ENCODE data around the gene PARL. TPM values are rescaled to one million over a fixed set of nuclear protein-coding genes. Genes with fewer than 3 reads are reported as not detected.
A peak's percentile ranks its signal among the peaks of the same experiment; 100 is the strongest.
"Not testable (repeated sequence)": the region's sequence is repeated elsewhere in the genome, so short reads cannot be mapped to it uniquely, and the experiment has no call there.

Gene PARL
- total RNA-seq, 1 donor from 2014 or later: 47.8 TPM

DNA sequence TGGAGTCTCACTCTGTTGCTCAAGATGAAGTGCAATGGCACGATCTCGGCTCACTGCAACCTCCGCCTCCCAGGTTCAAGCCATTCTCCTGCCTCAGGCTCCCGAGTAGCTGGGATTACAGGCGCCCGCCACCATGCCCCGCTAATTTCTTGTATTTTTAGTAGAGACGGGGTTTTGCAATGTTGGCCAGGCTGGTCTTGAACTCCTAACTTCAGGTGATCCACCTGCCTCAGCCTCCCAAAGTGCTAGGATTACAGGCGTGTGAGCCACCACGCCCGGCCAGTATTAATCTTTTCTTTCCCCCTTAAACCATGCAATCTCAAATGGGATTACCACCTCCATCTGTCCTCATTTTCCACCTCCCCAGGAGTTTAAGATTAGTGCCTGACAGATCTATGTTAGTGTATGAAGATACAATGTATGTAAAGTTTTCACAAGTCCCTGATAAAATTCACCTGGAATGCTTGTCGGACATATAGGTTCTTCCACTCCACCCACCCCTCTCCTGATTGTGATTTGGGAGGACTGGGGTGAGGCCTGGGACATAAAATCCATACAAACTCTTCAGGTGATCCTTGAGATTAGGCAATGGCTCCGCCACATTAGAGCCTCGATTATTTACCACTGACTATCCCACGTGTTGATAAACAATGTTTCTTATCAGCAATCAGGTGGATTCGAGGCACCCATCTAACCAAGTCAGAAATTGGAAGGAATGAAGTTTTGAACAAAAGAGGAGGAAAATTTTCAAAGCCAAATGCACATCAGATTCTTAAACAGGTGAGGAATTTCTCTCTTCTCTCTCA lies 1.2 kb downstream of the PARL start:
- peak overlapping the region; percentile 89 for H3K27ac Mint-ChIP-seq

DNA sequence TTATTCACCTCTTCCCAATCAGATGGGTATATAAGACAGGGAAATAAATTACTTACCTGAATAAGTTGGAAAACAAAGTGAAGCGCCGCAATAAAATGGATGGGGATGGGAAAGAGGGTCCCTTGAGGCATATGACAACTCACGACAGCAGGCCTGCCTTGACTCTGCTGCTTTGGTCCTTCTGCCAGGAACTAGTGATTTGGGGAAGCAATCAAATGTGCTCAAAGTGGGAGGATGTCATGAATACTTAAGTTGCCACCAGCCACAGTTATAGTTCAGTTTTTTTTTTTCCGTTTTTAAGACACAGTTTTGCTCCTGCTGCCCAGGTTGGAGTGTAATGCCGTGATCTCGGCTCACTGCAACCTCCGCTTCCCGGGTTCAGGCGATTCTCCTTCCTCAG lies 4.6 kb downstream of the PARL start:
- no peak for DNase-seq (ENCODE audit: low spot score in 2 of 2, unreplicated experiment in 2 of 2)
- no peak overlapping the region for H3K27ac Mint-ChIP-seq
- H3K4me1 Mint-ChIP-seq: peaks cover 23% of the 10 kb centered on the region
- no peaks in the 10 kb centered on the region for H3K27me3 Mint-ChIP-seq (ENCODE audit: low read depth)
- TF ChIP-seq CTCF (IDR thresholded peaks at IDR 0.05; ENCODE audit: unreplicated experiment): no peak
- H3K9me3 Mint-ChIP-seq: no peaks in the 10 kb centered on the region
- no peak overlapping the region for H3K4me3 Mint-ChIP-seq
- peaks cover 13% of the 10 kb centered on the region for H3K36me3 Mint-ChIP-seq

More for the DNA sequence above, 1.2 kb downstream of the PARL start:
- TF ChIP-seq CTCF (IDR thresholded peaks at IDR 0.05; ENCODE audit: unreplicated experiment): no peak
- Mint-ChIP-seq H3K4me3 (peak overlapping the region; percentile 93), H3K27me3 (ENCODE audit: low read depth) (peaks cover 11% of the 10 kb centered on the region), H3K4me1 (peaks cover 26% of the 10 kb centered on the region), H3K9me3 (no peaks in the 10 kb centered on the region), H3K36me3 (peaks cover 5% of the 10 kb centered on the region)
- no peak for DNase-seq (ENCODE audit: low spot score in 2 of 2, unreplicated experiment in 2 of 2)

DNA sequence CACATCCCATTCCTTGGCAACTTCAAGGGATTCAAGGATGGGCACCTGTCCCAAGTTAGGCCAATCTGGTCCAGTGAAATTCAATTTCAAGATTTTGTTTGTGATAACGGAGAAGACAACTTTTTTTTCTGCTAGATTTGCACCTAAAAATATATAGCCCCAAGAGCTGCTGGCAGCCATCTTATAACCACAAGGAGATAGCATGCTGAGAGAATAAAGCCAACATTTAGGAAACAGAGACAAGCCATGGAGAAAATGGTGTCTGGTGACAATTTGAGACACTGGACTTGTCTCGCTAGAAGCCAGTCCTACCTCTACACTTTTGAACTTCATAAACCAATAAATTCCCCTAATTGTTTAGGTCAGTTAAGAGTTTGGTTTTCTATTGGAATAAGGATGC lies 5.4 kb downstream of the PARL start:
- DNase-seq (ENCODE audit: low spot score in 2 of 2, unreplicated experiment in 2 of 2): no peak
- Mint-ChIP-seq H3K9me3 (no peaks in the 10 kb centered on the region), H3K27ac (no peak overlapping the region), H3K4me1 (peaks cover 19% of the 10 kb centered on the region), H3K36me3 (peaks cover 13% of the 10 kb centered on the region), H3K4me3 (no peak overlapping the region), H3K27me3 (ENCODE audit: low read depth) (no peaks in the 10 kb centered on the region)
- TF ChIP-seq CTCF (IDR thresholded peaks at IDR 0.05; ENCODE audit: unreplicated experiment): no peak

DNA sequence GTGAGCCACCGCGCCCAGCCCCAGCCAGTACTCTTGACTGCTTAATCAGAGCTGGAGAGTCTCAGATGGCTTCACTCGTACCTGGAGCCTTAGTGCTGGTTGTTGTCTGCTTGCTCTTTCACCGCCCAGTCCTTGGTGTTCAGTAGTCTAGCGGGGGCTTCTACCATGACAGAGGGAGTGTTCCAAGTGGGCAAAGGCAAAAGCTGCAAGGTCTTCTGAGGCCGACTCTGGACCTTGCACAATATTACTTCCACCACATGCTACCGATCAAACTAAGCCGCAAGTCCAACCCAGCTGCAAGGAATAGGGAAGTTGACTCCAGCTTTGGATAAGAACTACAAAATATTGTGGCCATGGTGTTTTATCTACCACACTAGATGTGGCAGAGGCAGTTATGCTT lies 6.6 kb downstream of the PARL start:
- Mint-ChIP-seq H3K4me1 (peaks cover 7% of the 10 kb centered on the region), H3K4me3 (no peak overlapping the region), H3K36me3 (peaks cover 13% of the 10 kb centered on the region), H3K27me3 (ENCODE audit: low read depth) (no peaks in the 10 kb centered on the region), H3K27ac (no peak overlapping the region), H3K9me3 (no peaks in the 10 kb centered on the region)
- no peak for DNase-seq (ENCODE audit: low spot score in 2 of 2, unreplicated experiment in 2 of 2)
- no peak for TF ChIP-seq CTCF (IDR thresholded peaks at IDR 0.05; ENCODE audit: unreplicated experiment)

DNA sequence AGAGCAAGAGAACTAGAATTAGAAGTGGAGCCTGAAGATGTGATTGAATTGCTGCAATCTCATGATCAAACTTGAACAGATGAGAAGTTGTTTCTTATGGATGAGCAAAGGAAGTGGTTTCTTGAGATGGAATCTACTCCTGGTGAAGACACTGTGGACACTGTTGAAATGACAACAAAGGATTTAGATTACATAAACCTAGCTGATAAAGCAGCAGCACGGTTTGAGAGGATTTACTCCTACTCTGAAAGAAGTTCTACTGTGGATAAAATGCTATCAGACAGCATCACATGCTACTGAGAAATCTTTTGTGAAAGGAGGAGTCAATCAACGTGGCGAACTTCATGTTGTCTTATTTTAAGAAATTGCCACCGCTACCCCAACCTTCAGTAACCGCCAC lies 7.5 kb downstream of the PARL start:
- H3K4me1 Mint-ChIP-seq; H3K4me3 Mint-ChIP-seq; DNase-seq (ENCODE audit: low spot score in 2 of 2, unreplicated experiment in 2 of 2); H3K27me3 Mint-ChIP-seq (ENCODE audit: low read depth); H3K9me3 Mint-ChIP-seq: not testable (repeated sequence)
- Mint-ChIP-seq H3K36me3 (peaks cover 13% of the 10 kb centered on the region), H3K27ac (peak overlapping the region; percentile 39)

DNA sequence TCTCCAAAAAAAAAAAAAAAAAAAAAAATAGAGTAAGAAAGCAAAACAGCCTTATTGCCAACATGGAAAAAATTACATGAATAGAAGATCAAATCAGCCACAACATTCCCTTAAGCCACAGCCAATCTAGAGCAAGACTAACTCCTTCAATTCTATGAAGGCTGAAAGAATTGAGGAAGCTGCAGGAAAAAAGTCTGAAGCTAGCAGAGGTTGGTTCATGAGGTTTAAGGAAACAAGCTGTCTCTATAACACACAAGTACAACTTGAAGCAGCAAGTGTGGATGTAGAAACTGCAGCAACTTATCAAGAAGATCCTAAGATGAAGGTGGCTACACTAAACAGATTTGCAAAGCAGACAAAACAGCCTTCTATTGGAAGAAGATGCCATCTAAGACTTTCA lies 9.3 kb downstream of the PARL start:
- H3K9me3 Mint-ChIP-seq: no peaks in the 10 kb centered on the region
- peaks cover 13% of the 10 kb centered on the region for H3K36me3 Mint-ChIP-seq
- no peak overlapping the region for H3K4me3 Mint-ChIP-seq
- H3K4me1 Mint-ChIP-seq: no peaks in the 10 kb centered on the region
- TF ChIP-seq CTCF (IDR thresholded peaks at IDR 0.05; ENCODE audit: unreplicated experiment): no peak
- H3K27ac Mint-ChIP-seq: no peak overlapping the region
- no peak for DNase-seq (ENCODE audit: low spot score in 2 of 2, unreplicated experiment in 2 of 2)
- no peaks in the 10 kb centered on the region for H3K27me3 Mint-ChIP-seq (ENCODE audit: low read depth)
